C4-2B (cell line): ENCODE measurements around the gene HLA-DMB.

Experiments
- H3K27ac ChIP-seq: fragments of 450-650 bp; 2 replicates; pipeline ENCODE4 v1.5.1; 2017
- CTCF ChIP-seq: fragments of 450-650 bp; conservative IDR thresholded peaks from 2 replicates; pipeline ENCODE4 v1.5.1; 2017; ENCODE audit warnings: mild to moderate bottlenecking
- ZFX ChIP-seq: fragments of 450-650 bp; IDR thresholded peaks from 2 replicates; pipeline ENCODE4 v1.6.1; 2017

Gene HLA-DMB

GRCh38 chr6:32954986-32955802 is 14.4 kb upstream of the HLA-DMB start:
- H3K27ac ChIP-seq, result no peak overlapping the region
- no peak for TF ChIP-seq ZFX
- peak; percentile 37 for TF ChIP-seq CTCF

GRCh38 chr6:32954267-32954666 is 13.4 kb upstream of the HLA-DMB start:
- H3K27ac ChIP-seq, result no peak overlapping the region
- TF ChIP-seq ZFX, result no peak
- TF ChIP-seq CTCF, result no peak

GRCh38 chr6:32953775-32954174 is 12.9 kb upstream of the HLA-DMB start:
- TF ChIP-seq CTCF, result no peak
- no peak for TF ChIP-seq ZFX
- no peak overlapping the region for H3K27ac ChIP-seq

GRCh38 chr6:32952817-32953739 is 12.2 kb upstream of the HLA-DMB start, which contains the start of gene HLA-DMA:
Gene HLA-DMA (minus strand): TSS chr6:32953097. CDS start chr6:32953036, 61 bp downstream.
- TF ChIP-seq ZFX (no peak), CTCF (peak; percentile 92)
- H3K27ac ChIP-seq, result peak within 1 kb of the TSS; percentile 33; the same call in 1 of the 2 replicates

GRCh38 chr6:32950449-32950848 is 9.6 kb upstream of the HLA-DMB start:
- no peak for TF ChIP-seq ZFX
- TF ChIP-seq CTCF, result no peak
- no peak overlapping the region for H3K27ac ChIP-seq

- no peak for TF ChIP-seq ZFX
- no peak for TF ChIP-seq CTCF
- no peak overlapping the region for H3K27ac ChIP-seq
Observed at GRCh38 chr6:32950010-32950409, 9.2 kb upstream of the HLA-DMB start.

- H3K27ac ChIP-seq, result no peak overlapping the region
- TF ChIP-seq ZFX, result no peak
- no peak for TF ChIP-seq CTCF
Observed at GRCh38 chr6:32949113-32949512, 8.3 kb upstream of the HLA-DMB start.
